Ascending aorta (tissue), 2 donors: Measurements from ENCODE around the gene CHI3L1. TPM values are rescaled to one million over a fixed set of nuclear protein-coding genes. Genes with fewer than 3 reads are reported as not detected.

Source experiments
- DNase-seq, 2 donors: peaks; one replicate each; pipeline ENCODE4 v3.0.0-alpha.2; 2019; ENCODE audit warnings: low spot score in 2 of 2
- H3K27ac ChIP-seq, 2 donors: fragments of 200-600 bp; sonication (generic); one replicate each; pipeline ENCODE4 v1.5.1; 2016 to 2017; ENCODE audit warnings: mild to moderate bottlenecking in 1 of 2
- H3K27me3 ChIP-seq: fragments of 200-600 bp; sonication (generic); one replicate; pipeline ENCODE4 v1.5.1; 2017
- H3K36me3 ChIP-seq, 2 donors: fragments of 200-600 bp; sonication (generic); one replicate each; pipeline ENCODE4 v1.5.1; 2016
- H3K4me1 ChIP-seq, 2 donors: fragments of 200-600 bp; sonication (generic); one replicate each; pipeline ENCODE4 v1.5.1; 2016 to 2017; ENCODE audit warnings: mild to moderate bottlenecking in 1 of 2
- H3K4me3 ChIP-seq, 2 donors: fragments of 200-600 bp; sonication (generic); one replicate each; pipeline ENCODE4 v1.5.1; 2016 to 2017; ENCODE audit warnings: mild to moderate bottlenecking in 1 of 2
- H3K9me3 ChIP-seq, 2 donors: fragments of 200-600 bp; sonication (generic); one replicate each; pipeline ENCODE4 v1.5.1; 2016
- intact Hi-C: fragments of 100-400 bp; cut with DNase I; formaldehyde crosslinking; loops from one replicate; pipeline ENCODE4 v1.15.1; 2023
- total RNA-seq: library from RNA; depleted of rRNA; stranded (reverse); fragments of >200 nt; gene quantifications from one replicate; pipeline ENCODE4 v1.1.0, GENCODE V29; 2016
- TF ChIP-seq, protein P1 (sequence below), 3 experiments: fragments of 200-600 bp in 2 of 3; fragments of 450-650 bp in 1 of 3; sonication (generic) in 2 of 3; IDR thresholded peaks; one replicate each; pipeline ENCODE4 v1.5.1; 2016 to 2019; ENCODE audit warnings: antibody characterized with exemption in 3 of 3, mild to moderate bottlenecking in 1 of 3, moderate library complexity in 1 of 3

Gene CHI3L1
- total RNA-seq, 1 donor from 2014 or later, result 73.8 TPM

DNA sequence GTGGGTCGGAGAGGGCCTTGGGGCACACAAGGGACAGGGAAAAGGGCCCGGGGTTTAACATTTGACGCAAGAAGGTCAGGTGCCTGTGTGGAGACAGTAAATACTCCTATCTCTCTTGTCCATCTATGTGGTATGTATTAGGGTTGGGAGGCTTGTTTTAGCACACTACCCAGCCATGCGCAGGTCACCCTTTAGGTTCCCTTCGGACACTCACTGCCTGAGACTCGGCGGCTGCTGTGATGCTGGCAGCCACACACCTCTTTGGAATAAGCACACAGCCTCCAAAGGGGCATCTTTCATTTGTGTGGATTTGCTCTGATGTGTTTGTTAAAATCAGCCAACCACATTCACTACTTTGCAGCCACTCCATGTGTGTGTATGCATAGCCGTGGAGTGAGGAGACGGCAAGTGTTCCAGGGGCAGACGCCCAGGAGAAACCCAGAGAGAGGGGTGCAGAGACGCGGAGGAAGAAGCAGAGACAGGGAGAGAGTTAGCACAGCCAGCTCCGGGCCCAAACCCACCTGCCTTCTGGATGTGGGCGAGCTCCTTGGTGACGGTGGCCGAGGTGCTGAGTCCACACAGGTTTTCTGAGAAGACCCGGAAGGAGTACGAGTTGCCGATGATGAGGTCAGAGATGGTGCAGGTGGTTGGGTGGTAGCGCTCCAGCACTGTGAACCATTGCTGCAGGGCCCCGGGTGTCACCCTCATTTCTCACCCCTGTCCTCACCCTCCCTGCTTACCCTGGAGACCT lies 16.6 kb downstream of the CHI3L1 start:
- H3K36me3 ChIP-seq, result no peaks in the 10 kb centered on the region
- H3K4me1 ChIP-seq, result no peaks in the 10 kb centered on the region
- H3K4me3 ChIP-seq, result no peak overlapping the region
- no peak for DNase-seq
- H3K27me3 ChIP-seq, result no peaks in the 10 kb centered on the region
- no peak overlapping the region for H3K27ac ChIP-seq
- intact Hi-C loops, result no loop called here
- TF ChIP-seq, protein P1, sequence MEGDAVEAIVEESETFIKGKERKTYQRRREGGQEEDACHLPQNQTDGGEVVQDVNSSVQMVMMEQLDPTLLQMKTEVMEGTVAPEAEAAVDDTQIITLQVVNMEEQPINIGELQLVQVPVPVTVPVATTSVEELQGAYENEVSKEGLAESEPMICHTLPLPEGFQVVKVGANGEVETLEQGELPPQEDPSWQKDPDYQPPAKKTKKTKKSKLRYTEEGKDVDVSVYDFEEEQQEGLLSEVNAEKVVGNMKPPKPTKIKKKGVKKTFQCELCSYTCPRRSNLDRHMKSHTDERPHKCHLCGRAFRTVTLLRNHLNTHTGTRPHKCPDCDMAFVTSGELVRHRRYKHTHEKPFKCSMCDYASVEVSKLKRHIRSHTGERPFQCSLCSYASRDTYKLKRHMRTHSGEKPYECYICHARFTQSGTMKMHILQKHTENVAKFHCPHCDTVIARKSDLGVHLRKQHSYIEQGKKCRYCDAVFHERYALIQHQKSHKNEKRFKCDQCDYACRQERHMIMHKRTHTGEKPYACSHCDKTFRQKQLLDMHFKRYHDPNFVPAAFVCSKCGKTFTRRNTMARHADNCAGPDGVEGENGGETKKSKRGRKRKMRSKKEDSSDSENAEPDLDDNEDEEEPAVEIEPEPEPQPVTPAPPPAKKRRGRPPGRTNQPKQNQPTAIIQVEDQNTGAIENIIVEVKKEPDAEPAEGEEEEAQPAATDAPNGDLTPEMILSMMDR (IDR thresholded peaks at IDR 0.05), result no peak
- H3K9me3 ChIP-seq, result no peaks in the 10 kb centered on the region

- Histone ChIP-seq H3K27me3 (no peaks in the 10 kb centered on the region), H3K4me1 (no peaks in the 10 kb centered on the region), H3K9me3 (no peaks in the 10 kb centered on the region), H3K4me3 (no peak overlapping the region), H3K27ac (no peak overlapping the region), H3K36me3 (no peaks in the 10 kb centered on the region)
- DNase-seq, result no peak
- intact Hi-C loops, result no loop called here
- TF ChIP-seq, protein P1 (IDR thresholded peaks at IDR 0.05), result no peak
Measured at GRCh38 chr1:203168991-203169390, 17.5 kb downstream of the CHI3L1 start.

DNA sequence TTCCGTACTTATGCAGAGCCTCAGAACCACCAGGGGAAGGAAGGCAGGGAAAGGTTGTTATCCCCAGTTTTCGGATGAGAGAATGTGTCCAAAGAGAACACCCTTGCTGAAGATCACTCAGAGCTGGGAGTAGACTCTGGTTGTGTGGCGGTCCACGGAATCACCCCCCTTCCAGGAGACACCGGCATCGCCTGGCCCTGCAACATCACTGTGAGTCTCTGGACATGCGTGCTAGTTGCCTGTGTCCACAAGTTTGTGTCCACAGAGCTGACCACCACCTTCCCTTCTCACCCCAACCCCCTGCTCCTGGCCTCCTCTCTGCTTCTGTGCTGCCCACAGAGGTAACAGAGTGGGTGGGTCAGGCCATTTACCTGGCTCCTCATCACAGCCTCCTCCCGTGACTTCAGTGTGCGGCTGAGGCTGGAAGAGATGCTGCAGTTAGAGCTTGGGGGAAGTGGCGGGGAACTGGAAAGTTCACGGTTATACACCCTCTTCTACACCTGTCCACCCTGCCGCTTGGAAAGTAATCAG lies 18.2 kb downstream of the CHI3L1 start:
- DNase-seq, result no peak
- intact Hi-C loops, result no loop called here
- Histone ChIP-seq H3K9me3 (no peaks in the 10 kb centered on the region), H3K4me1 (no peaks in the 10 kb centered on the region), H3K27ac (no peak overlapping the region), H3K36me3 (no peaks in the 10 kb centered on the region), H3K4me3 (no peak overlapping the region), H3K27me3 (no peaks in the 10 kb centered on the region)
- TF ChIP-seq, protein P1 (IDR thresholded peaks at IDR 0.05), result no peak

- no peaks in the 10 kb centered on the region for H3K9me3 ChIP-seq
- intact Hi-C loops, result no loop called here
- TF ChIP-seq, protein P1 (IDR thresholded peaks at IDR 0.05), result no peak
Measured at GRCh38 chr1:203167913-203168200, 18.6 kb downstream of the CHI3L1 start.

GRCh38 chr1:203167026-203167912 lies 19.2 kb downstream of the CHI3L1 start:
- intact Hi-C loops, result no loop called here

More at GRCh38 chr1:203167913-203168200, 18.6 kb downstream of the CHI3L1 start:
- H3K4me1 ChIP-seq, result no peaks in the 10 kb centered on the region
- no peaks in the 10 kb centered on the region for H3K36me3 ChIP-seq
- H3K4me3 ChIP-seq, result no peak overlapping the region
- no peaks in the 10 kb centered on the region for H3K27me3 ChIP-seq
- H3K27ac ChIP-seq, result no peak overlapping the region
- no peak for DNase-seq

More at GRCh38 chr1:203167026-203167912, 19.2 kb downstream of the CHI3L1 start:
- no peaks in the 10 kb centered on the region for H3K4me1 ChIP-seq
- no peaks in the 10 kb centered on the region for H3K36me3 ChIP-seq
- no peak overlapping the region for H3K4me3 ChIP-seq
- no peaks in the 10 kb centered on the region for H3K27me3 ChIP-seq
- H3K27ac ChIP-seq, result no peak overlapping the region
- H3K9me3 ChIP-seq, result no peaks in the 10 kb centered on the region
- TF ChIP-seq, protein P1 (IDR thresholded peaks at IDR 0.05), result no peak
- DNase-seq, result no peak
